NCI-H460 (cell line): ENCODE measurements around the gene ANKK1. TPM values are rescaled to one million over a fixed set of nuclear protein-coding genes. Genes with fewer than 3 reads are reported as not detected.
A peak's percentile ranks its signal among the peaks of the same experiment; 100 is the strongest.

ENCODE experiments used
- DNase-seq: peaks from one replicate; pipeline ENCODE4 v3.0.0-alpha.2; 2016; ENCODE audit warnings: low read depth; ENCODE audit errors: extremely low read depth
- total RNA-seq: library from RNA; depleted of rRNA; stranded (reverse); fragments of >200 nt; shearing (Covaris generic); gene quantifications from 2 replicates; pipeline ENCODE4 v1.2.3, GENCODE V29; 2014

ANKK1 gene
- total RNA-seq, 1 experiment from 2014 or later: 0.12 TPM

DNA sequence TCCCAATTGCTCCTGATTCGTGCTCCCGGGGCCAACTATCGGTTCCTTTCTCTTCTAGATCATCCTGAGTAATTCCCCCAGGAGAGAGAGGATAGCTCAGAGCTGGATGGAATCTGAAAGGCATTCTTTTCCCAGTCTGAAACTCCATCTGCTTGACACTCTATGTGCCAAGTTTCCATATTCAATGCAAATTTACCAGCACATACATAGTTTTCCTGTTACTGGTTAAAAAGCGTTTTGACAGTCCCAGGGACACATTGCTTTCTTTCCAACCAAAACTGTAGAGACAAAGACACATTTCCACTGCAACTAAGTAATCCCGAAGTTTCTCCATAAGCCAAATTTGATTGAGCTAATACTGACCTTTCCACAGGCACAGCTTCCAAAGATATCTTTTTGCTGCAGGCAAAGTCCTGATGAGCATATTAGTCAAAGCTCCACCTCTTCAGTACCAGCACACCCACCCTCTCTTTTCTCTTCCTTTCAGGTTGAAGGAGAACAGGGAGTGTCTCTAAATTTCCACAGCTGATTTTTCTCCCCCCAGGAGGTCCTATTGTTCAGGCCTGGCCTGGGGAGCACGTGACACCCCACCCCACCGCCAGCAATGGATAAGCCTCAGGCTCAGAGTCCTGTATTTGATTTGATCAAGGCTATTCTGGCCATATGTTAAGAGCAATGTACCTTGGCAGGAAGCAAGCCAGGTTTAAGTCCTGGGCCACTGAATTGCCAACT, 9.7 kb upstream of the ANKK1 start:
- no peak for DNase-seq

DNA sequence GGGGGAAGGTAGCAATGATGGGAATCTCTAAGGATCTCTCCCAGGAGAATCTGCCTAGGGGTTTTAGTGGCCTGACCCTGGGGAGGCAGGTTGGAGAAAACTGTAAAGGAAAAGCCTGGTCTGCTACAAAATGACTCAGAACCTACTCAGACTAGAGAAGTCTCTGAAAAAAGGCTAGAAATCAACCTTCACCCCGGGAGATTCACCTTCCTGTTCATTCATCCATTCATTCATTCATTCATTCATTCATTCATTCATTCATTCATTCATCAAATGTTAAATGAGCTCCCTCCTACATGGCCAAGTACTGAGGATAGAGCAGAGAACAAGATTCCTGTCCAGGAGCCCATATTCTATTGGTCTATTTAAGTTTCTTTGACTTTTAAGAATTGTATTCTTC, 8.9 kb upstream of the ANKK1 start:
- no peak for DNase-seq

DNA sequence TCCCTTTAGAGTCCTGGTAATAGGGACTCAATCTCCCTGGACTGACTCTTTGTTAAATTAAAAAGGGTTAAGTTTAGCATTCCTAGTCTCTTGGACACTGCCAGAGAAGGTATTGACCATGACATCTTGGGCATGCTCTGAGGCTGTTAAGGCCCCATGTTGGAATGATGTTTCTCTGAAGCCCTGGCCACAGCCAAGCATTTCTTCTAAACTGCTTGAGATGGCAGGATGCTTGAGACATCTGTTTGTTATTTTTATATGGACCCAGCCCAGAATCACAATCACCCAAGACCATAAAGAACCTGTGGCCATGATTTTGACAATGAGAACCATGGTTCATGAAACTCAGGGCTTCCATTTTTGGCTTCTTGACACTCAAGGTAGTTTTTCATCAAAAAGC, 5.5 kb upstream of the ANKK1 start:
- DNase-seq: no peak

DNA sequence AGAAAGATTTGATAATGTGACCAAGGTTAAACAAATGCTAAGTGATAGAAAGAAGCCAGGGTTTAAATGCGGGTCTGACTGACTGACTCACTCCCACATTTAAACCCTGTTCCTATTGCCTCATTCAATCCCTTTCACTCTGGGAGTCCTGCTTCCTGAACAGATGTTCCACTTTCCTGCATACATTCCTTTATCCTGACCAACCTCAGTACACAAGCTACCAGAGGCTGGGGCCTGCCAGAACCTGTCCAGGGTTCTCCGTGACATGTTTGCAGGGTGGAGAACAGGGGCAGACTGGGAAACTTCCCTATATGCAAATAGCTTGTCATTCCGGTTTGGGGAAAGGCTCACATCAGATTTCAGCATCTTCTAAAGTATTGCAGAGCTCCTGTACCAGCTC, 3.0 kb upstream of the ANKK1 start:
- no peak for DNase-seq

DNA sequence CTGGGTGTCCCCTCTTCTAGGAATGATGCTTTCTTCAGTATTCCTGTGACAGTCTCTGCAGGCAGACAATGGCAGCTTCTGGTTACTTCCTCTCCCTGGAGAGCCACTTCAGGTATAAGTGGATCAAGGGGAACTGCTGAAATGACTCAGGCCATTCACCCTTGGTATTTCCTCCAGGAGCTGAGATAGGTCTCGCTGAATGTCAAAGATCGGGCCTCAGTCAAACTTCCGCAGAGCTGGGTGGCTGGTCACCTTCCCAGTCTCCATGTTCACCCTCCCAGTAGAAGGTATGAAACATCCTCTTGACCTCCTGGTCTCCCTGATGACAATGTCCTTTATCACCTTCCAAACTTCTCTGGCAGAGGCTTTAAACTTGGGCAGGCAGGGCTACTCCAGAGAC, 1.8 kb upstream of the ANKK1 start:
- no peak for DNase-seq

DNA sequence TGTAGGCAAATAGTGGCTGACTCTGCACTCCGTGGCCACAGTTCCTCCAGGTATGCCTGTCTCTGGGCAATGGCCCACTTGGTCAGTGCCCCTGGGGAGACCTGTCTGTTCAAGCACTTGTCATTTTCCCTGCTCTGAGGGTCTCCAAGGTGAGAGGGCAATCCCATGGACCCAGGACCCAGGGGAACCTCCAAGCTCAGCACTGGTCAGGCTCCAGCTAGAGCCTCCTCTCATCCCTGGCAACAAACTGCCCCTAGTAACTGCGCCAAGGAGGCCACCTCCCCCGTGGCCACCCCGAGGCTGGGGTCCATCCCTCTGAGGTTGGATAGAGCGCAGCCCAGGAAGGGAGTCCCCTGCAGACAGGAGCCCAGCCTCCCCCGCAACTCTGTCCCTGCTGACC, 713 bp upstream of the ANKK1 start:
- no peak for DNase-seq

DNA sequence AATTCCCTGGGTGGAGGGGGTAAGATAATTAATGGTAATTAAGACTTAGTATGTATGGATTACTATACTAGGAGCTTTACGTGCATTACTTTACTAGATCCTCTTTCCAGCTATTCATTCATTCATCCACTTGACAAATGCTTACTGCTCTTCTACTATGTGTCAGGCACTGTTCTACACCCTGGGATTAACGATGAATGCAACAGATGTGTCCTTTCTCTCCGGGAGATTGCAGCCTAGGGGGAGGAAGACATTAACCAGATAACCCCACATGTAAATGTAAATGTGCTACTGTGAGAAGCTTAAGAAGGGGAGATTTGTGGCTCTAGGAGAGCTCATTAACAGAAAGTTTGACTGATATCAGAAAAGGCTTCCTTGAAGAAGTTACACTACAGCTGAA, 1.7 kb downstream of the ANKK1 start:
- no peak for DNase-seq

DNA sequence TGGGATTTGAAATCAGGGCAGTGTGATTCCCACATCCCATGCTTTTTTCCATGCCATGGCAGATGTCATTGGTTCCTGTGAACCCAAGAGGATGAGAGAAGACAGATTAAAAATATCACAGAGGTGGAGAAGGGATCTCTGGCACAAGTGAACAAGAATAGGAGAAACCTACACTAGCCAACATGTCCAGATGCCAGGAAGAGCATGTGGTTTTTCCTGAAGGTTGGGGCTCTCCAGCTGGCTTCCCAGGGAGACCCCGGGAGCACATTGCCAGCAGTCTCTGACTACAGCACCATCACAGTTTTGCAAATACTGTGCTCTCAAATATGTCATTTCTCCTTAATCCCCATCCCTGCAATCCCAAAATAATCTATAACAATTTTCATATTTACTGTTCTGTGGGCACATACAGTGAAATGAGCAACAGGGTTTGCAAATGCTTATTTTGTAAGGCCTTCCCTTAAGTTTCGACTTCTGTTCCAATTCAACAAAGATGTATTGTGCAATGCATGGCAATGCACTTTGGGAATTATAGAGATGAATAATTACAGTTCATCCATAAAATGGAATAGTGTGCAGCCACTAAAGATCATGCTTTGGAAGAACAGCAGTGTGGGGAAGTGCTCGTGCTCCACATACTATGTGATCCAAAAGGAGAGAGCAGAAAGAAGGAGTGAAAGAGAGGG, 4.8 kb downstream of the ANKK1 start:
- no peak for DNase-seq

DNA sequence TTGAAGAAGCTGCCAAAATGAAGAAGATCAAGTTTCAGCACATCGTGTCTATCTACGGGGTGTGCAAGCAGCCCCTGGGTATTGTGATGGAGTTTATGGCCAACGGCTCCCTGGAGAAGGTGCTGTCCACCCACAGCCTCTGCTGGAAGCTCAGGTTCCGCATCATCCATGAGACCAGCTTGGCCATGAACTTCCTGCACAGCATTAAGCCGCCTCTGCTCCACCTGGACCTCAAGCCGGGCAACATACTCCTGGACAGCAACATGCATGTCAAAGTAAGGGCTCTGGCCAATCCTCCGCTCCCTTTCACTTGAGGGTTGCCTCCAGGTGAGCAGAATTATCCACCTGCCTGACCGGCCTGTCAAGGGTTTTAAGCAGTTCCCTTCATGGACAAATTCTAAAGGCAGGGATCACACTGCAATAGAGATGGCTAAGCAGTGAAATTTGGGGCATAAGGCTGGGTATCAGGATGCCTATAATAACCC, 6.0 kb downstream of the ANKK1 start:
- DNase-seq: no peak

DNA sequence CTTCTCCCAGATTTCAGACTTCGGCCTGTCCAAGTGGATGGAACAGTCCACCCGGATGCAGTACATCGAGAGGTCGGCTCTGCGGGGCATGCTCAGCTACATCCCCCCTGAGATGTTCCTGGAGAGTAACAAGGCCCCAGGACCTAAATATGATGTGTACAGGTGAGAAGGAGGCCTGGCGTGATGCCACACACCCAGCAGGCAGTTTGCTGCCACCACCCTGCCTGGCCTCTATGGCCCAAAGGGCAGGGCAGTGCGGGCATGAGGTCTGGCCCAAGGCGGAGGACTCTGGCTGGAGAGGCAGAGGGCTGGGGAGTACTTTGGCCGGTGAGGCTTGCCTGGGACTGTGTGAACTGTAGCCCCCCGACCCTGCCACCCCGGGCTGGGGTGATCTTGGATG, 7.3 kb downstream of the ANKK1 start:
- DNase-seq: no peak

DNA sequence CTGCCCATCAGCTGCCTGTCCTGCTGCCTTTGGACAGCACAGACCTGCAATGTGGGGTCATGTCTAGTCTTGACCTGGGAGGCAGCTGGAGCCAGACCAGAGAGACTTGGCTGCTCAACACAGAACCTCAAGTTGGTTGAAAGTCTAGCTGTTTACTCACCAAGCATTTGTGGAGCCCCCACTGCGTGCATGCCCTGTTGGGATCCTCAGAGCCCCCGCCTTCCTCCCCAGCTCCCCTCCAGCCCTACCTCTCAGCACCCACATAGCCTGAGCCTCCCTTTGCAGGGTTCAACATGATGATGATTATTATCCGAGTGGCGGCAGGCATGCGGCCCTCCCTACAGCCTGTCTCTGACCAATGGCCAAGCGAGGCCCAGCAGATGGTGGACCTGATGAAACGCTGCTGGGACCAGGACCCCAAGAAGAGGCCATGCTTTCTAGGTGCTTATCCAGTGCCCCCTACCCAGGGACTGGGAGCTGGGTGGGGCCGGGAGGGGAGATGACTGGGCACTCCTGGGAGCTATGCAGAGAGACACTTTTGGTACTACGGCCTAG, 8.3 kb downstream of the ANKK1 start:
- no peak for DNase-seq

DNA sequence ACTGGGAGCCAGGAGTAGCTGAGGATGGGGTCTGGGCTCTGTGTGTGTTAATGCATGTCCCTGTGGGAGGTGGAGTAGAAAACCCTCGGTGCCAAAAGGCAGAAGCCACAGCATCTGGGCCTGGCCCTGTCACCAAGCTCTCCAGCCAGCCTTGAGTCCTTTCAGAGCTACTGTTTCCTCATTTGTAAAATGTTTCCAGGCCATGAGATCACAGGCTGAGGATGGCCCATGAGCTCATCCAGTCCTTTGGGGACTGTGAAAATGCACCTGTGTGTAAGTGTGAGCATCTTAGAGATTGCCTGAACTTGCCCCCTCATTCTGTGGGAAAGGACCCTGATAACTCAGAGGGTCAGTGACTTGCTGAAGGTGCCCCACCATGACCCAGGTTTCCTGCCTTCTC, 9.1 kb downstream of the ANKK1 start:
- no peak for DNase-seq

DNA sequence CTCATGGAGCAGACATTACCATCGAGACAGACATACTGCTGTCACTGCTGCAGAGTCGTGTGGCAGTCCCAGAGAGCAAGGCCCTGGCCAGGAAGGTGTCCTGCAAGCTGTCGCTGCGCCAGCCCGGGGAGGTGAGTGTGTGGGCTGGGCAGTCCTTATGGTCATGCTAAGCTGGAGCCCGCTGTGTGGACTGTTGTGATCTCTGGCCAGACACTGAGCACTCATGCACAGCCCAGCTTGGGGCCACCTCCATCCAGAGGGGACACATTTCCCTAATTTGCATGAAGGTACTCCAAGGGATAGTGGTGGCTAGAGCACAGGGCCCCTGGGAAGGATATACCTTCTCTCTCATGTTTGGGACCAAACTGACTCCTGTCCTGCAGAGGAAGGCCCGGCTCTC, 9.6 kb downstream of the ANKK1 start:
- DNase-seq: no peak

DNA sequence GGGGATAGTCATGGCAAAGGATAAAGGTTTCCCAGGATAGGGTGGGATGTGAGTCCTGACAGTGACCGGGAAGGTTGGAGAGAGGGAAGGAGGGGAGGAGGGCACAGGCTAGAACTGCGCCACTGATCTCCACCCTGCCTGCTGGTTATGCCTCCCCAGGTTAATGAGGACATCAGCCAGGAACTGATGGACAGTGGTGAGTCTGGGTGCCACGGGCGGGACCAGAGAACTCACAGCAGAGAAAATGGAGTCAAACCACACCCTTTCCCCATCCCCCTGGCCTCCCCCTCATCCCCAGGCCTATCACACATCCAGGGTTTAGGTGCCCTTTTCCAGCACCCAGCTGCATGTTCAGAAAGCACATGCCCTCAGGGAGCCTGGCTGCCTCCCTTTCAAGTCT, 10.2 kb downstream of the ANKK1 start:
- DNase-seq: no peak

DNA sequence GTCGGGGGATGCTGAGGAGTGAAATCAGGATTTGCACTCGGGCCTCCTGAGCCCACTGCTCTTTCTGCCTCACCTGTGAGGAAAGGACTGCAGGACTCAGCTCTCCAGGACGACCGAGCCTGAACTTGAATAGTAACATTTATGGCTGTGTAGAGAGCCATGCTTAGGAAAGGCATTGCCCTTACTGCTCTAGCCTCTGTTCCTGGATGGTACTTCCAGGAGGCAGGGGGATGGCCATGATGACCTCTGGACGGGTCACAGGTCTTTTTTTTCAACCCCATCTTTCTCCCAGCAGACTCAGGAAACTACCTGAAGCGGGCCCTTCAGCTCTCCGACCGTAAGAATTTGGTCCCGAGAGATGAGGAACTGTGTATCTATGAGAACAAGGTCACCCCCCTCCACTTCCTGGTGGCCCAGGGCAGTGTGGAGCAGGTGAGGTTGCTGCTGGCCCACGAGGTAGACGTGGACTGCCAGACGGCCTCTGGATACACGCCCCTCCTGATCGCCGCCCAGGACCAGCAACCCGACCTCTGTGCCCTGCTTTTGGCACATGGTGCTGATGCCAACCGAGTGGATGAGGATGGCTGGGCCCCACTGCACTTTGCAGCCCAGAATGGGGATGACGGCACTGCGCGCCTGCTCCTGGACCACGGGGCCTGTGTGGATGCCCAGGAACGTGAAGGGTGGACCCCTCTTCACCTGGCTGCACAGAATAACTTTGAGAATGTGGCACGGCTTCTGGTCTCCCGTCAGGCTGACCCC, 11.3 kb downstream of the ANKK1 start:
- no peak for DNase-seq

DNA sequence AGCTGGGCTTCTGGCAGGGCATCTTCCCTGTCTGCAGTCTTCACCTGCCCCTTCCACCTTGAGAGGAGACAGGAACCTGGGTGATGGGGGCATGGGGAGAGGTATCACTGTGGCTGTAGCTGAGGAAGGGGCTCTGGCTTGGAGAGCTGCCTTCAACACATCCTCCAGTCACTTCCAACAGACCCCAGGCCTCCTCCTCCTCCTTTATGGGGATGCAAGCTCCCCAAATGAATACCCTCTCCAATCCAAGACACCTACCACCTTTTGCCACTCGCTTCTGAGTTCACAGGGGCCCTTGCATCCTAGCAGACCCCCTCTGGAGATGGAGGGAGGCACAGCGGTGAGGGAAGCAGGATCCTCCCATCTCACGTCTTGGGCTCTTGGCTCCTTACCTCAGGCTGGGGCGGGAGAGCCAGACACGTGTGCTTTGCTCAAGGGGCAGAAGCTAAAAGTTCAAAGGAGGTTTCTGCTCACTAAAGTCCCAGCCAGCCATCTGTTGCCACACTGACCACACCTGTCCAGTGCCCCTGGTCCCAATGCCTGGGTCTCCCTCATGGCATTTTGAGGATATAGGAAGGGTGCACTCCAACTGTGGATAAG, 13.2 kb downstream of the ANKK1 start:
- no peak for DNase-seq

DNA sequence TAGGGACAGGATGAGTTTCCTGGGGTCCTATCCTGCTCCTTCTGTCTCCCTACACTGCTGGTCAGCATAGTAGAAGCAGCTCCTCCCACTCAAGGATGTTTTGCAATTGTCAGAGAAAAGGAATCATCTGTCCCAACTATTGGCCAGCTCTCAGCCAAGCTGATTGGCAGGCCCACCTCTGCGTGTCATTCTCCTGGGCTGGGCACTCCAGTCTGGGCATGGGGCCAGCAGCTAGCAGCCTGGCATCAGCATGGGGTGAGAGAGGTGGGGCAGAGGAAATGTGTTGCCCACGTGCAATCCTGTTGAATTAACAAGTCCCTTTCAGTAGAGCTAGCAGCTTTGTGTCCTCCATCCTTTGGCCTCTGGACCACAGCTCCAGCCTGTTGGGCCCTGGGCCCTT, 14.1 kb downstream of the ANKK1 start:
- DNase-seq: peak; percentile 5

DNA sequence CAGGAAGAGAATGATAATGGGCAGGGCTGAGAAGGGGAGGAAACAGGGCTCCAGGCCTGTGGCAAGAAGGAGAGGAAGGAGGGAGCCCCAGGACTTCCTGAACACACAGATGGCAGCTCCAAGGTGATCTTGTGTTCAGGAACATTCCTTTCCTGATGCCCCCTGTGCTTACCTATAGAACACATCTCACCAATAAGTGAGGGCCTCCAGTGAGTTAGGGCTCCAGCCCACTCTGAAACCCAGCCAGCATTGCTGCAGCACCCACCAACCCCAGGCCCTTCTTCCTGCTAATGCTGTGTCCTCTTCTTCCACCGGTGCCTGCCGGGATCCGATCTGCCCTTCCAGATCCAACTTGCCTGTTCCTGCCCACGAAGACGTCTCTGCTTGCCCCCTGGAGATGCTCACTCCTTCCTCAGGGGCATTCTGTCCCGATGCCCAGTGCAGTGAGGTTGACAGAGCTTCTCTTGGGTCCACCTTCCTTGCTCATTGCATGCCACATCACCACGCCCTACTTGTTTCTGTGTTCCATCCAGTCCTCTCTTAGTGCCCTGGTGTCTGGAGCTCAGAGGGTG, 17.4 kb downstream of the ANKK1 start:
- DNase-seq: no peak

DNA sequence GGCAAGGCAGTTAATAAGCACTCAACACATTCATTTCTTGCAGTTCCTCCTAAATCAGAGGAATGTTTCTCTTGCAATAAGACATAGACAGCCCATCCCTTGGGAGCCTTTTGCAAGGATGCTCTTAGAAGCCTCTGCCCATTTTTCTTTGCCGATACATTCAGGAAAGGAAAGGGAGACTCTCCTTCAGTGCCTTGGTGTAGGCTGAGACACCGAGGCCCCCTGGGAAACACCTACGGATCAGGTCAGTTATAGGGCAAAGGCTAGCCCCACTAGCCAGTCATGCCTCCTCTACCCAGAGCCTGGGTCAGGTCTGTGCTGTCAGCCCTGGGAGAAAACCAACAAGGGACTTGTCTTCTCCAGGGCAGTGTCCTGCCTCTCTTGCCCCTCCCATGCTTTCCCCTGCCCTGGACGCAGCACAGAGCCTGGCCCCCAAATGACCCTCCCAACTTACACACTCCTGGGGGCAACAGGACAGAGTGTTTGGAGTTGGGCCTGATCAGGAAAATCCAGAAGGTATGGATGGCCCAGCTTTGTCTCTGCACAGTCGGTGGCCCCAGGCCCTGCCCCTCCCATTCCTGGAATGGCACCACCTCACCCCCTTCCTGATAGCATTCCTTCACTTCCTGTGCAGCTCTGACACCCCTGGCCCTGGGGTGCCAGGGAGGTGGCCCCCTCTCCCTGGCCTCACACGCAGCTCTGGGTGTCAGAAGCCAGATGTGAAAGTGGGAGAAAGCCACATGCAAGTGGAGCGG, 18.3 kb downstream of the ANKK1 start:
- DNase-seq: no peak

DNA sequence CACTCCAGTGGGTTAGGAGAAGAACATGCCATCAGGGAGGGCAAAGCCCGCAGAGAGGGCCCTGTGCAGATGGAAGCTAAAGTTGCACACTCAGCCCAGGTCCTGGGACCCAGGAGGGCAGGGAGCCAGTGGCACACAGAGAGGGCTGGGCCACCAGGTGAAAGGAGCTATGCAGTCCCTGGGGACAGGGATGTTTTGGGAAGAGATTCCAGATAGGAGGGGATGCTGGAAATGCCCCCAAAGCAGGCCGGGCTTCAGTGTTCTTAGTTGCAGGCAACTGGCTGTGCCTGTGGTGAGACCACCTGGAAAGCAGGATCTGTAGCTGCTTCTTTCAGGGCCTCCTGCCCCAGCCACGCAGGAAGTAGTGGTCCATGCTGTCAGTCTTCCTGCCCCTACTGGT, 19.6 kb downstream of the ANKK1 start:
- DNase-seq: no peak
